ENCODE measurements around the gene COL18A1. TPM values are rescaled to one million over a fixed set of nuclear protein-coding genes. Genes with fewer than 3 reads are reported as not detected.
A peak's percentile ranks its signal among the peaks of the same experiment; 100 is the strongest.

Gene COL18A1
- total and polyA plus RNA-seq, 2 of the 8 experiments (the other 6 are each of a cell fraction or from before 2014, with no cell fraction given) = 145 to 201 TPM

GRCh38 chr21:45357436-45358260, 47.3 kb upstream of the COL18A1 start (continued):
- no peak for TF ChIP-seq CHD7 (IDR thresholded peaks at IDR 0.05; ENCODE audit: insufficient replicate concordance, low read length)
- peak; percentile 17 to 48; a peak in 3 of 4 replicates for TF ChIP-seq RAD21 (IDR thresholded peaks at IDR 0.05 in 1 of 2, conservative IDR thresholded peaks at IDR 0.05 in 1 of 2; ENCODE audit: low read depth in 2 of 2, low read length in 2 of 2)
- no peak for TF ChIP-seq SIN3A (conservative IDR thresholded peaks at IDR 0.05 in 1 of 2, IDR thresholded peaks at IDR 0.05 in 1 of 2; ENCODE audit: low read depth in 1 of 2, low read length in 2 of 2)
- TF ChIP-seq TBP (IDR thresholded peaks at IDR 0.05; ENCODE audit: low read depth, low read length) = no peak
- TF ChIP-seq POLR2A (IDR thresholded peaks at IDR 0.05; ENCODE audit: control extremely low read depth in 1 of 2, low read depth in 2 of 2, low read length in 2 of 2) = no peak
- no peak for TF ChIP-seq SIRT6 (IDR thresholded peaks at IDR 0.05; ENCODE audit: low read length)
- TF ChIP-seq SP4 (IDR thresholded peaks at IDR 0.05; ENCODE audit: low read length) = no peak
- TF ChIP-seq CTBP2 (IDR thresholded peaks at IDR 0.05; ENCODE audit: borderline replicate concordance, insufficient read depth, insufficient read length, low read length) = no peak
- no peak for TF ChIP-seq SRF (IDR thresholded peaks at IDR 0.05; ENCODE audit: low read depth, low read length)
- no peak for TF ChIP-seq TEAD4 (IDR thresholded peaks at IDR 0.05; ENCODE audit: low read depth, low read length)

All from H1 (cell line).